Measurements from ENCODE around the gene SRSF7.
"Not testable (repeated sequence)": the region's sequence is repeated elsewhere in the genome, so short reads cannot be mapped to it uniquely, and the experiment has no call there.

Gene SRSF7

GRCh38 chr2:38775097-38775920 lies 24.1 kb upstream of the SRSF7 start:
- H3K4me3 Mint-ChIP-seq, result no peak overlapping the region

GRCh38 chr2:38771632-38772031 lies 20.5 kb upstream of the SRSF7 start:
- Mint-ChIP-seq H3K4me3 (no peak overlapping the region), H3K9me3 (ENCODE audit: low read depth) (no peaks in the 10 kb centered on the region), H3K4me1 (ENCODE audit: low read depth) (no peaks in the 10 kb centered on the region), H3K27me3 (peaks cover 5% of the 10 kb centered on the region), H3K36me3 (no peaks in the 10 kb centered on the region), H3K27ac (no peak overlapping the region)

More at GRCh38 chr2:38775097-38775920, 24.1 kb upstream of the SRSF7 start:
- peaks cover 16% of the 10 kb centered on the region for H3K4me1 Mint-ChIP-seq (ENCODE audit: low read depth)
- H3K27ac Mint-ChIP-seq, result no peak overlapping the region
- H3K9me3 Mint-ChIP-seq (ENCODE audit: low read depth), result no peaks in the 10 kb centered on the region
- H3K27me3 Mint-ChIP-seq, result peaks cover 5% of the 10 kb centered on the region
- H3K36me3 Mint-ChIP-seq, result no peaks in the 10 kb centered on the region

DNA sequence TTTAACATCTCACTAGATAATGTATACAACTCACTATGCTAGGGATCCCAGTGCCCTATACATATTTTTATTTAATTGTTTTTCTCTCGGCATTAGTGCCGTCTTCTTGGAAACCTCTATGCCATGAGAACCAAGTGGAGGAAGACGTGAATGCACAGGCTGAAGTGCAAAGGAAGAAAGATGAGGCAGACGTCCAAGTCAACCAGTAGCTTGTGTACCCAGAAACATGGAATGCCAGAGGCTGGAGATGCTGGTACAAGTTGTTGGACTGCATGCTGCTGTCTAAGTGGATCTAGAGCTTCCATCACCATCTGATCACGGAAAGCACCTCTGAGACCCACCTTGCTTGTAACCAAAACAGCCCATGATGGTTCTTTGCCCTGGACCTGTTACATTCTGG lies 14.4 kb upstream of the SRSF7 start:
- Mint-ChIP-seq H3K36me3 (no peaks in the 10 kb centered on the region), H3K4me1 (ENCODE audit: low read depth) (no peaks in the 10 kb centered on the region), H3K27ac (no peak overlapping the region), H3K27me3 (no peaks in the 10 kb centered on the region), H3K4me3 (no peak overlapping the region), H3K9me3 (ENCODE audit: low read depth) (no peaks in the 10 kb centered on the region)

DNA sequence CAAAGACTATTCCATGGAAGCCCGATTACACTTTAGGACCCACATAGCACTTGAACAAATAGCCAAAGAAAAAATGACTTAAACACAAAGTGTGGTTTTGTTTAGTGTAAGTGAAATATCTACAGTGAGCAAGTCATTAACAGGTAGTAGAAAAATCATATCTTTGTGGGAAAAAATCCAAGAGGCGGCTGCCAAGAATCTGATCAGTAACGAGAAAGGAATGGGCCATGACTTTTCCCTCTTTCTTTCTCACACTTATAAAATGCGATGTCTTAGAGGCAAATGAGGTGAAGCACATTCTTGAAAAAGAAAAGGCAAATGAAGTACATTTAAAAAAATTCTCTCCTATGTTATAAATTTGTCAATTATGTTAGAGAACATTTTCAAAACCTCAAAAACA lies 14.0 kb upstream of the SRSF7 start:
- Mint-ChIP-seq H3K27ac (no peak overlapping the region), H3K27me3 (no peaks in the 10 kb centered on the region), H3K4me3 (no peak overlapping the region), H3K9me3 (ENCODE audit: low read depth) (no peaks in the 10 kb centered on the region), H3K4me1 (ENCODE audit: low read depth) (no peaks in the 10 kb centered on the region), H3K36me3 (no peaks in the 10 kb centered on the region)

DNA sequence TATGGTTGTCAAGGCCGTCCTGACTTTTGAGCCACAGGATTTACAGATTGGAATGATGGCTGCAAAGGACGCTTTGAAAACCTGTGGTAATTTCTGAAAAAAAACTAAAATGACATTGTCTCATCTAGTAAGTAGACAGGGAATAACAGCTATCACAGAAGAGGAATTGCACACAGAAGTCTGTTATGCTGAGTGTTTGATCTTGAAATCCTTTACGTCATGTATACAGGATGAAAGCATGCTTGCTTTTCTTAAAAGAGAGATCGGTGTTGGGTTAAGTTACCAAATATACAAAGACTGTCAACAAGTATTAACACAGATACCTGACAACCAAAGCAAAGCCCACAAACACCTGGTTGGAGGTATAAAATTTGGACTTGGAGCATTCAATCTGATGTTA lies 12.6 kb upstream of the SRSF7 start:
- no peaks in the 10 kb centered on the region for H3K27me3 Mint-ChIP-seq
- H3K27ac Mint-ChIP-seq, result no peak overlapping the region
- no peaks in the 10 kb centered on the region for H3K4me1 Mint-ChIP-seq (ENCODE audit: low read depth)
- no peaks in the 10 kb centered on the region for H3K36me3 Mint-ChIP-seq
- no peaks in the 10 kb centered on the region for H3K9me3 Mint-ChIP-seq (ENCODE audit: low read depth)
- H3K4me3 Mint-ChIP-seq, result no peak overlapping the region

DNA sequence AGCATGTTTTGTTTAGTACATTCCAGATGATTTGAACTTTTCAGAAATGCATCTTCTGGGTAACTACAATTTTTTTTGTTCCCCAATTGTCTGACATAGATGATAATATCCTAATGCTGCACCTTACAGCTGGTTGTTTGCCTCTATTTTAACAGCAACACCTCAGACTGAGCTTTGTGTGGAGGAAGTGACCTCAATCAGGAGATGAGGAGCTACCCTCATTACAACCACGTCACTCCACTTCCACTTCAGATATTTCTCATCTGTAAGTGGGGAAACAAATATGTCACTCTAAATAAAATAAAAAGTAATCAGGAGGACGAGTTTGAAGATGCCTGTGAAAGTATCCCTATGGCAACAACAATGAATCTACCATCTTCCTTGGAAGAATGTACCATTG lies 12.1 kb upstream of the SRSF7 start:
- H3K27ac Mint-ChIP-seq, result no peak overlapping the region
- no peaks in the 10 kb centered on the region for H3K27me3 Mint-ChIP-seq
- no peaks in the 10 kb centered on the region for H3K36me3 Mint-ChIP-seq
- H3K4me3 Mint-ChIP-seq, result no peak overlapping the region
- no peaks in the 10 kb centered on the region for H3K9me3 Mint-ChIP-seq (ENCODE audit: low read depth)
- H3K4me1 Mint-ChIP-seq (ENCODE audit: low read depth), result no peaks in the 10 kb centered on the region

GRCh38 chr2:38755891-38756290 lies 4.7 kb upstream of the SRSF7 start:
- H3K27ac Mint-ChIP-seq; H3K27me3 Mint-ChIP-seq; H3K36me3 Mint-ChIP-seq; H3K9me3 Mint-ChIP-seq (ENCODE audit: low read depth); H3K4me3 Mint-ChIP-seq: not testable (repeated sequence)
- H3K4me1 Mint-ChIP-seq (ENCODE audit: low read depth), result peaks cover 14% of the 10 kb centered on the region

GRCh38 chr2:38754506-38754905 lies 3.3 kb upstream of the SRSF7 start:
- Mint-ChIP-seq H3K27me3 (no peaks in the 10 kb centered on the region), H3K4me3 (peak overlapping the region; percentile 77), H3K4me1 (ENCODE audit: low read depth) (peaks cover 14% of the 10 kb centered on the region), H3K9me3 (ENCODE audit: low read depth) (no peaks in the 10 kb centered on the region), H3K36me3 (peaks cover 7% of the 10 kb centered on the region), H3K27ac (no peak overlapping the region)

GRCh38 chr2:38754049-38754448 lies 2.9 kb upstream of the SRSF7 start:
- Mint-ChIP-seq H3K4me3 (peak overlapping the region; percentile 67), H3K9me3 (ENCODE audit: low read depth) (no peaks in the 10 kb centered on the region), H3K27me3 (no peaks in the 10 kb centered on the region), H3K27ac (peak overlapping the region; percentile 66), H3K36me3 (peaks cover 10% of the 10 kb centered on the region), H3K4me1 (ENCODE audit: low read depth) (peaks cover 17% of the 10 kb centered on the region)

DNA sequence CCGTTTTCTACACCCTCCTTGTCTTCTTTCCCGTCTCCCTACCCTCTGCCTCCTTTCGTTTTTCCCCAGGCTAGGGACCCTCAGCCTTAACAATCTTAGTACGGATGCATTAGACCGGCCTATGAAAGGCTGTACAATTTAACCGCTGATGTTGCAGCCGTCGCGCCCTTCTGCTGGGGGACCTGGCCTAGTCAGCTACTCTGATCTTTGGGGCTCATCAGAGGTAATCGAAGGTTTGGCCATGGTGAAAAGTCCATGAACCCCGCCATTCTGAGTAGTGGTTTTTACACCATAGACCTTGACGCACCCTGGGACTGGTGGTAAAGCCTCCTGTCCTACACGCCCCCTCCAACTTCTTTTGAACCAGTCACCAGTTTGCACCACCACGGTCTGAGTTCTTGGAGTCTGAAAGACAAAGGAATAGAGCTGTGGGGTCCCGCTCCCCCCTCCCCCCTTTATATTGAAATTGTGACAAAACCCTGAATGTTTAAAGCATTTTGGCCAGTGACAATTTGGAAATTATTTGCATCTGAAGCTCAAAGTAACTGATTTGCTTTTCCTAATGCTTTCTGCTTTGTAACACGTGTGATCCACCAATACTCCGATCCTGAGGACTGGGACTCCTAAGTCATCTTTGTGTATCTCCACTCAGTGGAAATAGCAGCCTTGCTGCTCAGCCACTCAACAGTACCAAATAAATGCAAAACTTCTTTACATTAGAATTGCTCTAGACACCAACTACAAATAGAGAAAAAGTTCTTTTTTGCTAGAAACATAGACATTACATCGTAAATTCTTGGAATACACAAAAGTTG lies 642 bp upstream of the SRSF7 start:
- Mint-ChIP-seq H3K4me1 (ENCODE audit: low read depth) (peaks cover 38% of the 10 kb centered on the region), H3K4me3 (peak overlapping the region; percentile 100), H3K9me3 (ENCODE audit: low read depth) (no peaks in the 10 kb centered on the region), H3K27me3 (no peaks in the 10 kb centered on the region), H3K27ac (peak overlapping the region; percentile 100), H3K36me3 (peaks cover 24% of the 10 kb centered on the region)

DNA sequence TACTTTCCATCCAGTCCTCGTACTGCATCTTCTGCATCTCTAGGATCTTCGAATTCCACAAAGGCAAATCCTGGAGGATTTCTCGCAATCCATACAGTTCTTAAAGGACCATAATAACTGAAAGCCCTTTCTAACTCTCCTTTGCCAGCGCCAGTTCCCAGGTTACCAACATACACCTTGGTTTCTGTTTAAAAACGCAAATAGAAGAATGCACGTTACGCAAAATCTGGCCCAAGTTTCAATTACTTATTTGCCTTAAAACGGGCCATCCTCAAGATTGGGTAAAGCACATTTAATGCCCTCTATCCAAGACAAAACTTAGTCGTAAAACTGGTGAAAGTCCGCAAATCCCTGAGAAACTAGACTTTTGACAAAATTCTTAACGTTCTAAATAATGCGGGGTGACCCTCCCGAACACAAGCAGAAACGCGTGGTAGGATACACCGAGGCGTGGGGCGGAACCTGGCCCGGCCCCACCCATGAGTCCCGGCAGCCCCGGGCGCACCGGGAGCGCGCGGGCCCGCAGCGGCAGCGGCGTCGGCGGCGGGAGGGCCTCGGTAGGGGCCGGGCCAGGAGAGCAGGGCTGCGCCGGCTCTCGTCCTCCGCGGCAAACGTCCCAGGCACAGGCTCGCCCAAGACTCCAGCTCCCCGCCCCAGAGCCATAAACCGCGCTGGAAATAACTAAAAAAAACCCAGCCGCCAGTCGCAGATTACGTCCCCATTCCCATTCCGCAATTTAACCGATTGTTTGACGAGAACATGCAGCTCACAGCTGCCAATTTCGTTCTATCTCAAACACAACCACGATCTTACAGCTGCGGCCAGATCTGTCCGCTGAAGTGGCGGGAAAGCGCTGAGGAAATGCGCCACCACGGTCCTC lies 910 bp downstream of the SRSF7 start:
- H3K36me3 Mint-ChIP-seq, result peaks cover 32% of the 10 kb centered on the region
- H3K9me3 Mint-ChIP-seq (ENCODE audit: low read depth), result no peaks in the 10 kb centered on the region
- peak overlapping the region; percentile 100 for H3K27ac Mint-ChIP-seq

DNA sequence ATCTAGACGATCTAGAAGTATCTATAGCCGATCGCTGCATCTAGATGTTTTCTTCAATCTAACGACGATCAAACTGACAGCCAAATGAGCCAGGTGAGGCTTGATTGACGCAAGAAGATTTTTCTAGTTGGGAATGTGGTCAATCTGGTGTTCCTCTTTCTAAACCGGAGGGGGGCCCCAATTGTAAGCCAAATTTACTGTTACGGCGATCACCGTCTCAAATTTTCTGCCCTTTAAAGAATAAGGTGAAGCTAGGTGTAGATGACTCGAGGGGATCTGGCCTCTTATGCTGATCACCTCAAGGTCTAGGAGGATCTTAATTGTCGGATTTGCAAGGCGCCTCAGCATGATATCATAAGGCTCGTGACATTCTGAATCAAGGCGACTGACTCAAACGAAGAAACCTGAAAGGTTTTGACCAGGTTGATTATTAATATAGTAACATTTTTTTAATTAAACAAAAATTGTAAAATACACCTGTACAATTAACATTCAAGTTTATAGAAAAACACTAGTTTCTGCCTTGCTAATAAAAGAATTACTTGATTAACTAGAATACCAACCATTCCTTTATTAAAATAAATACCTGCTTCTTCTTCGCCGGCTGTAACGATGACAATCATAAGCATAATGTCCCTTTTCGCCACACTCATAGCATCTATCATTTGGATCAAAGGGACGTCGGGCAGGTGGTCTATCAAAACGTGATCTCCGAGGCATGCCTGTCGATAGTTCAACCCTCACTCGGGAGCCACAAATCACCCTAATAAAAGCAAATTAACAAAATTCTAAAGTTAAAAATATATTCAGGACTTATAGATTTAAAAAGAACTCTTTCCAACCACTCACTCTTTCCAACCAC lies 2.0 kb downstream of the SRSF7 start:
- Mint-ChIP-seq H3K9me3 (ENCODE audit: low read depth) (no peaks in the 10 kb centered on the region), H3K4me3 (peak overlapping the region; percentile 100), H3K27me3 (no peaks in the 10 kb centered on the region), H3K36me3 (peaks cover 38% of the 10 kb centered on the region), H3K27ac (peak overlapping the region; percentile 87), H3K4me1 (ENCODE audit: low read depth) (peaks cover 64% of the 10 kb centered on the region)

More for the DNA sequence above, 910 bp downstream of the SRSF7 start:
- Mint-ChIP-seq H3K4me1 (ENCODE audit: low read depth) (peaks cover 54% of the 10 kb centered on the region), H3K27me3 (no peaks in the 10 kb centered on the region), H3K4me3 (peak overlapping the region; percentile 100)

GRCh38 chr2:38748391-38748790 lies 2.8 kb downstream of the SRSF7 start:
- Mint-ChIP-seq H3K27me3 (no peaks in the 10 kb centered on the region), H3K4me1 (ENCODE audit: low read depth) (peaks cover 67% of the 10 kb centered on the region), H3K36me3 (peaks cover 42% of the 10 kb centered on the region), H3K27ac (peak overlapping the region; percentile 87), H3K4me3 (peak overlapping the region; percentile 100), H3K9me3 (ENCODE audit: low read depth) (no peaks in the 10 kb centered on the region)

GRCh38 chr2:38747819-38748218 lies 3.3 kb downstream of the SRSF7 start:
- H3K9me3 Mint-ChIP-seq (ENCODE audit: low read depth), result no peaks in the 10 kb centered on the region
- H3K27me3 Mint-ChIP-seq, result no peaks in the 10 kb centered on the region
- peak overlapping the region; percentile 87 for H3K27ac Mint-ChIP-seq
- peaks cover 42% of the 10 kb centered on the region for H3K36me3 Mint-ChIP-seq
- H3K4me1 Mint-ChIP-seq (ENCODE audit: low read depth), result peaks cover 69% of the 10 kb centered on the region
- peak overlapping the region; percentile 100 for H3K4me3 Mint-ChIP-seq

Data from activated naive CD8-positive, alpha-beta T cell (primary cell).